ENCODE results near the gene PBX1.

DNA sequence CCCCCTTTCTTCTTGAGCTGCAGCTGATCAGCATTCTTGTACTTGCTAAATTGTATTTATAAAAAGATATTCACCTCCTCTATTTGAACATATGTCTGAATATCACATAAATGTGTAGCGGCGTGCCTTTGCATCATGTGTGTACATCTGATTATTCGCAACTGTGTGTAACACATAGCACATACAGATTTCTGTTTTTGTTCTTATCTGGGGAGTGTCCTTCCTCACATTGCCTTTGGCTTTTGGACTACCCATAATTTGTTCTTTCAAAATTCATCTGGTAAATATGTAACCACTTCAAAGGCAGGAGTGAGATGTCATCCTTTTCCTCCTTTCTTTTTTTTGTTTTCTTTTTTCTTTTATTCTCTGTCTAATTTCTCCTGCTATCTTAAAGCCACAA is 113.6 kb downstream of the PBX1 start:
- TF ChIP-seq, protein P1, sequence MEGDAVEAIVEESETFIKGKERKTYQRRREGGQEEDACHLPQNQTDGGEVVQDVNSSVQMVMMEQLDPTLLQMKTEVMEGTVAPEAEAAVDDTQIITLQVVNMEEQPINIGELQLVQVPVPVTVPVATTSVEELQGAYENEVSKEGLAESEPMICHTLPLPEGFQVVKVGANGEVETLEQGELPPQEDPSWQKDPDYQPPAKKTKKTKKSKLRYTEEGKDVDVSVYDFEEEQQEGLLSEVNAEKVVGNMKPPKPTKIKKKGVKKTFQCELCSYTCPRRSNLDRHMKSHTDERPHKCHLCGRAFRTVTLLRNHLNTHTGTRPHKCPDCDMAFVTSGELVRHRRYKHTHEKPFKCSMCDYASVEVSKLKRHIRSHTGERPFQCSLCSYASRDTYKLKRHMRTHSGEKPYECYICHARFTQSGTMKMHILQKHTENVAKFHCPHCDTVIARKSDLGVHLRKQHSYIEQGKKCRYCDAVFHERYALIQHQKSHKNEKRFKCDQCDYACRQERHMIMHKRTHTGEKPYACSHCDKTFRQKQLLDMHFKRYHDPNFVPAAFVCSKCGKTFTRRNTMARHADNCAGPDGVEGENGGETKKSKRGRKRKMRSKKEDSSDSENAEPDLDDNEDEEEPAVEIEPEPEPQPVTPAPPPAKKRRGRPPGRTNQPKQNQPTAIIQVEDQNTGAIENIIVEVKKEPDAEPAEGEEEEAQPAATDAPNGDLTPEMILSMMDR (IDR thresholded peaks at IDR 0.05) = no peak
- no peak for TF ChIP-seq POLR2AphosphoS5 (IDR thresholded peaks at IDR 0.05)
- no peak for TF ChIP-seq POLR2A (IDR thresholded peaks at IDR 0.05)

All from sigmoid colon (tissue), 4 donors.